ENCODE measurements around the gene SBNO2. TPM values are rescaled to one million over a fixed set of nuclear protein-coding genes. Genes with fewer than 3 reads are reported as not detected.
A peak's percentile ranks its signal among the peaks of the same experiment; 100 is the strongest.

The SBNO2 gene
- total RNA-seq, 2 donors from 2014 or later: 55.4 to 182 TPM

GRCh38 chr19:1112268-1113029 lies 61.6 kb downstream of the SBNO2 start:
- no peak for ATAC-seq (ENCODE audit: insufficient number of reproducible peaks, low FRiP score, low read depth)
- peak overlapping the region; percentile 11 to 72 for H3K27ac ChIP-seq
- no peak overlapping the region for H3K4me3 ChIP-seq
- peaks cover 0 to 22% of the 10 kb centered on the region in 2 donors for H3K4me1 ChIP-seq (ENCODE audit: control insufficient read depth in 1 of 2, low read depth in 2 of 2)
- no peak for DNase-seq (ENCODE audit: low spot score)
- H3K27me3 ChIP-seq (replicated peaks; ENCODE audit: insufficient read depth): no peaks in the 10 kb centered on the region
- no peaks in the 10 kb centered on the region for H3K9me3 ChIP-seq
- H3K36me3 ChIP-seq: peaks cover 64% of the 10 kb centered on the region
- TF ChIP-seq, protein P1, sequence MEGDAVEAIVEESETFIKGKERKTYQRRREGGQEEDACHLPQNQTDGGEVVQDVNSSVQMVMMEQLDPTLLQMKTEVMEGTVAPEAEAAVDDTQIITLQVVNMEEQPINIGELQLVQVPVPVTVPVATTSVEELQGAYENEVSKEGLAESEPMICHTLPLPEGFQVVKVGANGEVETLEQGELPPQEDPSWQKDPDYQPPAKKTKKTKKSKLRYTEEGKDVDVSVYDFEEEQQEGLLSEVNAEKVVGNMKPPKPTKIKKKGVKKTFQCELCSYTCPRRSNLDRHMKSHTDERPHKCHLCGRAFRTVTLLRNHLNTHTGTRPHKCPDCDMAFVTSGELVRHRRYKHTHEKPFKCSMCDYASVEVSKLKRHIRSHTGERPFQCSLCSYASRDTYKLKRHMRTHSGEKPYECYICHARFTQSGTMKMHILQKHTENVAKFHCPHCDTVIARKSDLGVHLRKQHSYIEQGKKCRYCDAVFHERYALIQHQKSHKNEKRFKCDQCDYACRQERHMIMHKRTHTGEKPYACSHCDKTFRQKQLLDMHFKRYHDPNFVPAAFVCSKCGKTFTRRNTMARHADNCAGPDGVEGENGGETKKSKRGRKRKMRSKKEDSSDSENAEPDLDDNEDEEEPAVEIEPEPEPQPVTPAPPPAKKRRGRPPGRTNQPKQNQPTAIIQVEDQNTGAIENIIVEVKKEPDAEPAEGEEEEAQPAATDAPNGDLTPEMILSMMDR (IDR thresholded peaks at IDR 0.05): no peak

DNA sequence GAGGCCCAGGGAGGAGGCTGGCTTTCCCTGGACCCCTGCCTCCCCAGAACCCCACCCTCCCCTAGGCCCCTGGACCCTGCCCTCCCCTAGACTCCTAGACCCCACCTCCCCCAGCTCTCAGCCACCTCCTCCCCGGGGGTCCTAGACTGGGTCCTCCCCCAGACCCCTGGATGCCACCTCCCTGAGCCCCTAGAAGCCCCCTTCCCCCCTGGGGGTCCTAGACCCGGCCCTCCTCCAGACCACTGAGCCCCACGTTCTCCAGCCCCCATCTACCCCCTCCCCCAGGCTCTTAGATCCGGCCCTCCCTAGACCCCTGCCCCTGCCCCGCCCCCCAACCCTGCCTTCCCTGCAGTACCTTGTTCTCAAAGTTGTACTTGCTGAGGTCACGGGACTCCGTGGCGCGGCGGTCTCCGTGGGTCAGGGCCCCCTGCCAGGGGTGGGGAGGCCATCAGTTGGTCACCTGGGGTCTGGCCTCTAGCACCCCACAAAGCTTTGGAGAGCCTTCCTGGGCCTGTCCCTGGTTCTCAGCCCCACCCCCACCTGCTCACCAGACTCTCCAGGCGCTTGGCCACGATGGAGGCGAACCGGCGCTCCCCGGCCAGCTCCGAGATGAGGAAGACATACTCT lies 62.3 kb downstream of the SBNO2 start:
- Histone ChIP-seq H3K27me3 (replicated peaks; ENCODE audit: insufficient read depth) (no peaks in the 10 kb centered on the region), H3K4me3 (no peak overlapping the region), H3K36me3 (peaks cover 63% of the 10 kb centered on the region), H3K9me3 (no peaks in the 10 kb centered on the region), H3K4me1 (ENCODE audit: control insufficient read depth in 1 of 2, low read depth in 2 of 2) (peaks cover 0 to 28% of the 10 kb centered on the region in 2 donors), H3K27ac (peak overlapping the region in 1 of 2 donors; percentile 22)
- TF ChIP-seq, protein P1 (IDR thresholded peaks at IDR 0.05): no peak
- ATAC-seq (ENCODE audit: insufficient number of reproducible peaks, low FRiP score, low read depth) (no peak), DNase-seq (ENCODE audit: low spot score) (no peak)

GRCh38 chr19:1110809-1111640 lies 63.0 kb downstream of the SBNO2 start:
- peaks cover 63% of the 10 kb centered on the region for H3K36me3 ChIP-seq
- H3K4me1 ChIP-seq (ENCODE audit: control insufficient read depth in 1 of 2, low read depth in 2 of 2): peaks cover under 1 to 35% of the 10 kb centered on the region in 2 donors
- no peaks in the 10 kb centered on the region for H3K9me3 ChIP-seq
- DNase-seq (ENCODE audit: low spot score) (no peak), ATAC-seq (ENCODE audit: insufficient number of reproducible peaks, low FRiP score, low read depth) (no peak)
- H3K27me3 ChIP-seq (replicated peaks; ENCODE audit: insufficient read depth): no peaks in the 10 kb centered on the region
- no peak overlapping the region for H3K4me3 ChIP-seq
- H3K27ac ChIP-seq: no peak overlapping the region
- TF ChIP-seq, protein P1 (IDR thresholded peaks at IDR 0.05): no peak

DNA sequence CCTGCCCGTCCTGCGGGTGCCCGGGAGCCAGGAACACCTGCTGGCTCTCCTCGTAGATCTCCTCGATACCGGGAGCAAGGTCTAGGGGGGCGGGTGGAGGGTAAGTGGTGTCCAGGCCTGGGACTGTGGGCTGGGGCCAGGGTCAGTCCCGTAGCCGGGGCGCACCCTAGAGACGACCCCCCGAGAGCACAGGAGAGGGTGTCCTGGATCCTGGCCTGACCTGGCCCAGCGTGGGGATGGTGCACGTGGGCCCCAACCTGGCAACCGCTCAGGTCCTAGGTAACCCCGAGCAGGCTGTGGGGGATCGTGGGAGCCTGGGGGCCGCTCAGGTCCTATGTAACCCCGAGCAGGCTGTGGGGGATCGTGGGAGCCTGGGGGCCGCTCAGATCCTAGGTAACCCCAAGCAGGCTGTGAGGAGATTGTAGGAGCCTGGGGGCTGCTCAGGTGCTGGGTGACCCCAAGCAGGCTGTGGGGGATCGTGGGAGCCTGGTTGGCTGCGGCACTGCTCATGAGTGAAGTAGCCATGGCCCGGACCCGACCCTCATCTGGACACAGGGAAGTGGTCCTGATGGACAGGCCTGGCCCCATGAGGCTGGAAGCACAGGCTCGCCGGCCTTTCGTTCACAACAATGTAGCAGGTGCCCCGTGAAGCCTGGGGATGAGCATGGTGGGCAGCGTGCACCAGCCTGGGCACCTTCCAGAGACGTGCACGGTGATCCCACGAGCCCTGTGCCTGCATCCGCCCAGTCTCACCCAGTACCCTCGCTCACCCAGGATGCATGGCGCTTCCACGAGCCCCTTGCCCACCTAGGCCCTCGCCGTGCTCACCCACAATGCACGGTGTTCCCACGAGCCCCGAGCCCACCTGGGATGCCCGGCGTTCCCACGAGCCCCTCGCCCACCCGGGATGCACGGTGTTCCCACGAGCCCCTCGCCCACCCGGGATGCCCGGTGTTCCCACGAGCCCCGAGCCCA lies 64.1 kb downstream of the SBNO2 start:
- no peak overlapping the region for H3K27ac ChIP-seq
- H3K4me1 ChIP-seq (ENCODE audit: control insufficient read depth in 1 of 2, low read depth in 2 of 2): peaks cover 11 to 46% of the 10 kb centered on the region in 2 donors
- TF ChIP-seq, protein P1 (IDR thresholded peaks at IDR 0.05): no peak
- peaks cover 59% of the 10 kb centered on the region for H3K36me3 ChIP-seq
- no peak overlapping the region for H3K4me3 ChIP-seq
- H3K9me3 ChIP-seq: no peaks in the 10 kb centered on the region
- no peaks in the 10 kb centered on the region for H3K27me3 ChIP-seq (replicated peaks; ENCODE audit: insufficient read depth)
- no peak for ATAC-seq (ENCODE audit: insufficient number of reproducible peaks, low FRiP score, low read depth)
- no peak for DNase-seq (ENCODE audit: low spot score)
